Right cardiac atrium (tissue), 5 donors: Measurements from ENCODE around the gene LURAP1L. TPM values are rescaled to one million over a fixed set of nuclear protein-coding genes. Genes with fewer than 3 reads are reported as not detected.

Experiments
- ATAC-seq, 2 donors: fragments of 200-7000 bp; cut with Tn5 transposase; one replicate each; pipeline versions ENCODE4 v1.8.0 to v1.9.1; 2020; ENCODE audit warnings: moderate library complexity in 2 of 2, mild to moderate bottlenecking in 1 of 2
- DNase-seq, 3 donors: peaks; one replicate each; pipeline ENCODE4 v3.0.0-alpha.2; 2020
- H3K27ac ChIP-seq: one replicate; pipeline ENCODE4 v1.5.1; 2013; ENCODE audit warnings: mild to moderate bottlenecking, low read length, control low read depth, moderate library complexity
- H3K27me3 ChIP-seq: one replicate; pipeline ENCODE4 v1.6.1; 2013; ENCODE audit not compliant: control insufficient read depth, insufficient read depth
- H3K4me1 ChIP-seq: one replicate; pipeline ENCODE4 v1.6.1; 2013; ENCODE audit warnings: low read length; ENCODE audit not compliant: control insufficient read depth, insufficient read depth
- H3K4me3 ChIP-seq: one replicate; pipeline ENCODE4 v1.5.1; 2013; ENCODE audit warnings: low read length, control low read depth
- H3K9me3 ChIP-seq: one replicate; pipeline ENCODE4 v1.6.1; 2013; ENCODE audit warnings: low read length; ENCODE audit not compliant: control insufficient read depth
- WGBS: extraction: QIAGEN DNeasy Blood & Tissue Kit; methylation state at CpG from one replicate; pipeline ENCODE4 v1.1.7; 2013; 5-methylcytosine and 5-hydroxymethylcytosine counted together
- intact Hi-C, 4 donors: fragments of 100-400 bp; cut with DNase I; formaldehyde crosslinking; loops; one replicate each; pipeline versions ENCODE4 v1.11.0 to v1.14.0; 2022 to 2023
- polyA plus RNA-seq: library from polyadenylated mRNA; stranded (reverse); fragments of 200-250 nt; gene quantifications from one replicate; pipeline ENCODE4 v1.2.3, GENCODE V29; 2013
- total RNA-seq, 4 donors: library from RNA; stranded (reverse); fragmentation: NEBNext Ultra II Directional; extraction: Animal tissue kit (Norgen Biotek cat#: 25700); gene quantifications; one replicate each; pipeline ENCODE4 v1.2.1, GENCODE V29; 2021
- donor health status: healthy with polysubstance abuse.
- donor health status: DM: no; HTN: yes; CAD: no.
- donor health status: DM: no; HTN: no; CAD: no.
- donor health status: DM: no; HTN: yes; CAD: no; lungs with severe emphysema.
- donor health status: DM: yes; HTN: yes; CAD: no.

The LURAP1L gene
- total and polyA plus RNA-seq, 5 donors: 2.1 to 3.4 (median 2.8) TPM

DNA sequence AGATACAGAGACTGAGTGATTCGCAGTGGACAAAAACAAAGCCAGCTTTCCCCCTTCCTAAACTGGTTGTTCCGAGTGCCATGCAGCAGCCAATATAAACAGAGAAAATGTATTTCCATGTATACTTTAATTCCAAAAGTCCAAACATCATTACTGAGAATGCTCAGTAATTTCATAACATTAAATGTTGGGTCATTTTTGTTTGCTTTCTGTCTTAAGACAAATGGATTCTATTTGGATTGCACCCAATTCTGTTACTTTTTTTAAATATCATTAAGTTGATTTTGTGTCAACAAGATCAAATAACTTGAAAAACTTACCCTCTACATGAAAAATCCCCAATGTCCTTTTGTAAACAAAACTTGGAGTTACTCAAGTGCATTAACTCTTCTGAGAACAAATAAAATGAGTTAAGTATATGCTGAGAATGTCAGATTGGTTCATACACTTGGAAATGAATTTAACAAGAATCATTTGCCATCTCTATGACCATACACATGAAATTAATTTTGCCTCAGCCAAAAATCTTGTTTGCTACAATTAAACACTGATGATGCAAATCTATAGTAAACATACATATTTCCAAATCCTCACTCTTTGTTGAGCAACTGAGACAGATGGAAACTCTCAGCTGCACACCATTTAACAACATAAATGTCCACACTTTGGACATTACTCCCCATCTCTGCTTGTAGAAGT, 19.4 kb downstream of the LURAP1L start:
- intact Hi-C loops: no loop called here
- ATAC-seq (no peak), DNase-seq (no peak)
- Histone ChIP-seq H3K9me3 (no peaks in the 10 kb centered on the region), H3K4me1 (no peaks in the 10 kb centered on the region), H3K27me3 (no peaks in the 10 kb centered on the region), H3K4me3 (no peak overlapping the region), H3K27ac (no peak overlapping the region)
- 53% methylated on average over 2 of the region's 2 CpGs for WGBS

DNA sequence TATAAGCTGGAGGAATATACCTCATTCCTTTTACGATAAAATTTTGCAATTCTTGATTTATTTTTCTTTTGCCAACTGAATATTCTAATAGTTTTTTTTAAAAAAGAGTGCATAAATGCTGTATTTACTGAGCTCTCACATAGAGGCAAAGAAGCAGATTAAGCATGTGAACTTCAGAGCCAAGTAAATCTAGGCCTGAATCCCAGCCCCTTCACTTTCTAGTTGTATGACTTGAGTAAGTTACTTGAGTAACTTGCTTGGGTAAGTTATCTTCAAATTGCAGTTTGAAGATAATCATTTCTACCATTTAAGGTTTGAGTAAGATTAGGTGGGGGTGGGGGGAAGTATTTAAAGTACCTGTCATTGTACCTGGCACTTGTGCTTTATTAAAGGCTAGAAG, 21.8 kb downstream of the LURAP1L start:
- no peak overlapping the region for H3K27ac ChIP-seq
- ATAC-seq (no peak), DNase-seq (no peak)
- no peaks in the 10 kb centered on the region for H3K9me3 ChIP-seq
- intact Hi-C loops: no loop called here
- H3K4me3 ChIP-seq: no peak overlapping the region
- no peaks in the 10 kb centered on the region for H3K27me3 ChIP-seq
- H3K4me1 ChIP-seq: no peaks in the 10 kb centered on the region
- WGBS: 65% methylated on average over 1 of the region's 1 CpG

DNA sequence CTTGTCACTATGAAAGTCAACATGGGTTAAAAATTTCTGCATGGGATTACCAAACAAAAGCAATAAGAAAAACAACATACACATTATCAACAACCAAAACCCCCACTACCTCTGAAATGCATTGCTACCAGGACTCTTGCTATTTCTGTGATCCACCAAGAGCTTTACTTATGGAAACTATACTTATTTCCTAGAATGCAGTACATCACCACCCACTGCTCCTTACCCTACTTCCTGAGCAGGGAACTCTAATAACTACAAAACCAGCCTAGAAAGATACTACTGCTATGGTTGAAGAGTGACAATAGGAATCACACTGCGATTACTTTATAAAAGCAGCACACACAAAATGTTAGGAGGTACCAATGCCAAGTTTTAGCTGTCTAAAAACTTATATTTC, 22.2 kb downstream of the LURAP1L start:
- ATAC-seq: no peak
- Histone ChIP-seq H3K4me1 (no peaks in the 10 kb centered on the region), H3K27me3 (no peaks in the 10 kb centered on the region), H3K4me3 (no peak overlapping the region), H3K9me3 (no peaks in the 10 kb centered on the region), H3K27ac (no peak overlapping the region)
- WGBS: 78% methylated on average over 1 of the region's 1 CpG
- DNase-seq: no peak
- intact Hi-C loops: no loop called here

- 84% methylated on average over 1 of the region's 1 CpG for WGBS
- no peaks in the 10 kb centered on the region for H3K9me3 ChIP-seq
Measured at GRCh38 chr9:12798066-12798770, 23.4 kb downstream of the LURAP1L start.

DNA sequence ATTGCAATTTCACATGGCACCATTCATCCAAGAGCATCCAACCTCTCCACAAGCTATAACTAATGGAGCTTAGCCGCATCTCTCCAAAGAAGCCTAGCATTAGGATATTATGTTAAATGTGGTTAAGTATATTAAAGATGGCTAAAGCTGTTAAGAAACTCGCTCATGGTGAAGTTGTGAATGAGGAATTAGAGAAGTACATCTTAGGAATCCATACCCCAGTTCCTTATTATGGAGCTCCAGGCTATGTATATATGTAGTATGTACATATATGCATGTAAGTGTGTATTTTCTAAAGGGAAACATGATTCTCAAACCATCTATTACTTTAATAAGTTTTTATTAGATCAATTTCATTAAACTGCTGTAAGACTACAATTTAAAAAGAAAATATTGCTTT, 26.4 kb downstream of the LURAP1L start:
- Histone ChIP-seq H3K27me3 (no peaks in the 10 kb centered on the region), H3K4me3 (no peak overlapping the region), H3K4me1 (no peaks in the 10 kb centered on the region), H3K9me3 (no peaks in the 10 kb centered on the region), H3K27ac (no peak overlapping the region)
- DNase-seq (no peak), ATAC-seq (no peak)
- 91% methylated on average over 2 of the region's 2 CpGs for WGBS
- intact Hi-C loops: no loop called here

More at GRCh38 chr9:12798066-12798770, 23.4 kb downstream of the LURAP1L start:
- no peak for DNase-seq
- H3K4me1 ChIP-seq: no peaks in the 10 kb centered on the region
- intact Hi-C loops: no loop called here
- no peak for ATAC-seq
- H3K27me3 ChIP-seq: no peaks in the 10 kb centered on the region
- H3K27ac ChIP-seq: no peak overlapping the region
- no peak overlapping the region for H3K4me3 ChIP-seq

DNA sequence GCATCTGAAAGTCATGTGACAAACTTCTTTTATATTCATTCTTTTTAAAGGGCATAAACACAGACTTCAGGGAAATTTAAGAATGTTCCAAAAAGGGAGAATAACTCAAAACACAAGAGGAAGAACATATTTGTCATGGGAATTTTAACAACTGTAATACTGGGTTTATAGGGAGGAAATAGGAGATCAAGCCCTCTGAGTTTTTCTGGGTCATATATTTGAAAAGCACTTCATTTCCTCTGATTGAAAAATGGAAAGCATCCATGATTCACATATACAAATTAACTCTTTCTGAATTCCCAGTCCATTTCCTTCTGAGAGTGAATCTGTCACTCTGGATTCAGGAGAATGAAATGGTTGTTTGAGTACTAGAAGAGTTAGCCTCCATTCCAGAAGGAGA, 26.8 kb downstream of the LURAP1L start:
- H3K4me1 ChIP-seq: no peaks in the 10 kb centered on the region
- no peak overlapping the region for H3K27ac ChIP-seq
- no peaks in the 10 kb centered on the region for H3K9me3 ChIP-seq
- H3K4me3 ChIP-seq: no peak overlapping the region
- intact Hi-C loops: no loop called here
- ATAC-seq (no peak), DNase-seq (no peak)
- no peaks in the 10 kb centered on the region for H3K27me3 ChIP-seq

- Histone ChIP-seq H3K4me1 (no peaks in the 10 kb centered on the region), H3K9me3 (no peaks in the 10 kb centered on the region), H3K4me3 (no peak overlapping the region), H3K27ac (no peak overlapping the region), H3K27me3 (no peaks in the 10 kb centered on the region)
- ATAC-seq: no peak
- DNase-seq: no peak
- intact Hi-C loops: no loop called here
- WGBS: 76% methylated on average over 1 of the region's 1 CpG
Measured at GRCh38 chr9:12802093-12802492, 27.3 kb downstream of the LURAP1L start.

DNA sequence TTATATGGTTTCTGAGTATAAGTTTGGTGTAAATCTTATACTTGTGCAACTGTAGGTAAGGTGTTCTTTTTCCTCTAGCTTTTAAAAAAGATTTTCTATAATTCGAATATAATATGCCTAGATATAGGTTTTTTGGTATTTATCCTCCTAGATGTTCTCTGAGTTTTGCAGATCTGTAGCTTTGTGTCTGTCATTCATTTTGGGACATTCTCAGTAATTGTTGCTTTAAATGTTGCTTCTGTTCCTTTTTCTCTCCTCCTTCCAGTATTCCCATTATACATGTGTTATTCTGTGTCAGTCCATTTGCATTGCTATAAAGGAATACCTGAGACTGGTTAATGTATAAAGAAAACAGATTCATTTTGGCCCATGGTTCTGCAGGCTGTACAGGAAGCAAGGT, 33.7 kb downstream of the LURAP1L start:
- no peak for DNase-seq
- Histone ChIP-seq H3K9me3 (no peaks in the 10 kb centered on the region), H3K4me3 (no peak overlapping the region), H3K27ac (no peak overlapping the region), H3K27me3 (no peaks in the 10 kb centered on the region), H3K4me1 (no peaks in the 10 kb centered on the region)
- no peak for ATAC-seq
- intact Hi-C loops: no loop called here
- WGBS: 99% methylated on average over 1 of the region's 1 CpG

DNA sequence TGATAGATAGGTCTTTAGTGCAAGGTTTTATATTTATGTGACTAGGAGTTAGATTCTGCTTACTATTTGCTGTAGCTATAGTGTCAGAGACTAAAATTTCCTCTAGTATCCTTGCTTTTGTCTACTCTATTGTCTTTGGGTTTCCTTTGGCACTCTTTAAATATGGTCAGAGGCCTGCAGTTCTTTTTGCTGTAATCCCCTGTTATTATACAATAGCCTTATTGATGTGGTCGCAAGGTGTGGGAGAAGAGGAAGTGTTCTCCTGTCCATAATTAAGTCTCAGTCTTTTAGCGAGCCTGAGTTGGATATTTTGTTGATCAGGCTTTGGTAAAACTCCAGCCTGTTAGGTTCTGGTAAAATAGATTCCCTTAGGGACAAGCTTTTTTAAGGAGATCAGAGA, 34.9 kb downstream of the LURAP1L start:
- DNase-seq: no peak
- ATAC-seq: no peak
- no peaks in the 10 kb centered on the region for H3K9me3 ChIP-seq
- intact Hi-C loops: no loop called here
- no peaks in the 10 kb centered on the region for H3K27me3 ChIP-seq
- no peaks in the 10 kb centered on the region for H3K4me1 ChIP-seq
- H3K27ac ChIP-seq: no peak overlapping the region
- H3K4me3 ChIP-seq: no peak overlapping the region
- 67% methylated on average over 2 of the region's 2 CpGs for WGBS

- ATAC-seq (no peak), DNase-seq (no peak)
- H3K27ac ChIP-seq: no peak overlapping the region
- H3K9me3 ChIP-seq: no peaks in the 10 kb centered on the region
- H3K4me1 ChIP-seq: no peaks in the 10 kb centered on the region
- intact Hi-C loops: no loop called here
- no peak overlapping the region for H3K4me3 ChIP-seq
- 96% methylated on average over 3 of the region's 3 CpGs for WGBS
- no peaks in the 10 kb centered on the region for H3K27me3 ChIP-seq
Measured at GRCh38 chr9:12811935-12812334, 37.1 kb downstream of the LURAP1L start.

DNA sequence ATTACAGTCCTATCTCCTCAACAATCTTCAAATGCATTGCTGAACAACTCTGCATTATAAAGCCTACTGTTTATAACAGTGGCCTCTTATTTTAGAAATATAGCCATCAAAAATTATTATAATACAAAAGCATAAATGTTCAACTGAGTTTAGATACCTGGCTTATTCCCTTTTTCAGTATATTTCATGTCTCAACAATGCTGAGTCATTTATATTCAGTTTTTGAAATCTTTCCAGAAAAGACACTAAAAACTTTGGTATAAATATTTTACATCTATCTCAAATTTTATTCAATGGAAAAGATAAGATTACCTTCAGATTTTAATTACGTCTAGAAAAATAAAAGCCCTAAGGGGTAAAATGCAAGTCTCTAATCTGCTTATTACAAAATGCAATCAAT, 37.9 kb downstream of the LURAP1L start:
- H3K27me3 ChIP-seq: no peaks in the 10 kb centered on the region
- intact Hi-C loops: no loop called here
- H3K4me1 ChIP-seq: no peaks in the 10 kb centered on the region
- no peak for DNase-seq
- no peak for ATAC-seq
- no peaks in the 10 kb centered on the region for H3K9me3 ChIP-seq
- no peak overlapping the region for H3K4me3 ChIP-seq
- no peak overlapping the region for H3K27ac ChIP-seq
- WGBS: 65% methylated on average over 1 of the region's 1 CpG
